CD4-positive, alpha-beta T cell (primary cell): ENCODE measurements around the gene LCE1E. TPM values are rescaled to one million over a fixed set of nuclear protein-coding genes. Genes with fewer than 3 reads are reported as not detected.

Experiments used
- ATAC-seq: fragments of 200-7000 bp; cut with Tn5 transposase; one replicate; pipeline ENCODE4 v1.10.0; 2022; ENCODE audit warnings: mild to moderate bottlenecking; ENCODE audit not compliant: poor library complexity
- CTCF ChIA-PET: fragments of 350-600 bp; sonication (Branson Sonifier 250); formaldehyde crosslinking; loops from one replicate; lab custom pipeline; 2021; ENCODE audit warnings: antibody characterized with exemption, inconsistent platforms; lab: Charles Lee
- POLR2A ChIA-PET: fragments of 350-600 bp; sonication (Branson Sonifier 250); formaldehyde crosslinking; loops from one replicate; lab custom pipeline; 2021; ENCODE audit warnings: antibody characterized with exemption, inconsistent platforms; lab: Charles Lee
- DNase-seq, 14 experiments: peaks; one replicate each; pipeline ENCODE4 v3.0.0-alpha.2; 2013 to 2020; ENCODE audit warnings: mixed read lengths in 2 of 14
- H3K27ac ChIP-seq, 2 donors: one replicate each; pipeline versions ENCODE4 v1.5.1 to v1.7.0; 2013; ENCODE audit warnings: low read length in 2 of 2, low read depth in 1 of 2, mild to moderate bottlenecking in 1 of 2
- H3K27me3 ChIP-seq, 2 experiments: 1 replicate in 1 of 2; 2 replicates in 1 of 2; pipeline versions ENCODE4 v1.6.1 to v1.7.0; 2013; ENCODE audit warnings: low read length in 2 of 2, control low read depth in 1 of 2, mild to moderate bottlenecking in 1 of 2, moderate library complexity in 1 of 2; ENCODE audit not compliant: insufficient read depth in 2 of 2, control insufficient read depth in 1 of 2
- H3K36me3 ChIP-seq: one replicate; pipeline ENCODE4 v1.6.1; 2013; ENCODE audit warnings: low read length, control low read depth; ENCODE audit not compliant: insufficient read depth
- H3K4me1 ChIP-seq: one replicate; pipeline ENCODE4 v1.6.1; 2013; ENCODE audit warnings: low read length, control low read depth; ENCODE audit not compliant: insufficient read depth
- H3K4me3 ChIP-seq: one replicate; pipeline ENCODE4 v1.5.1; 2013; ENCODE audit warnings: mild to moderate bottlenecking, low read length, moderate library complexity
- H3K9me3 ChIP-seq, 2 experiments: 1 replicate in 1 of 2; 2 replicates in 1 of 2; pipeline versions ENCODE4 v1.6.1 to v1.7.0; 2013; ENCODE audit warnings: low read length in 2 of 2, mild to moderate bottlenecking in 2 of 2, control low read depth in 1 of 2, moderate library complexity in 1 of 2; ENCODE audit not compliant: control insufficient read depth in 1 of 2, insufficient read depth in 1 of 2
- H3K27ac Mint-ChIP-seq: one replicate; pipeline ENCODE4 v1.8.0; 2020; ENCODE audit warnings: mixed read lengths
- H3K27me3 Mint-ChIP-seq: one replicate; pipeline ENCODE4 v1.8.0; 2021; ENCODE audit warnings: mixed read lengths
- H3K36me3 Mint-ChIP-seq: one replicate; pipeline ENCODE4 v1.8.0; 2021; ENCODE audit warnings: low read depth, mixed read lengths
- H3K4me1 Mint-ChIP-seq: one replicate; pipeline ENCODE4 v1.8.0; 2021; ENCODE audit warnings: low read depth, mixed read lengths
- H3K4me3 Mint-ChIP-seq: one replicate; pipeline ENCODE4 v1.8.0; 2020; ENCODE audit warnings: mild to moderate bottlenecking, mixed read lengths
- H3K9me3 Mint-ChIP-seq: one replicate; pipeline ENCODE4 v1.8.0; 2020; ENCODE audit warnings: mixed read lengths
- CTCF ChIP-seq: fragments of 200-600 bp; IDR thresholded peaks from one replicate; pipeline ENCODE4 v1.8.0; 2022; ENCODE audit warnings: antibody characterized with exemption, mild to moderate bottlenecking
- intact Hi-C, 2 experiments: fragments of 100-400 bp; cut with DNase I in 1 of 2; cut with micrococcal nuclease in 1 of 2; formaldehyde crosslinking; loops; one replicate each; pipeline versions ENCODE4 v1.15.1 to v1.9.0; 2023 to 2025; cut with DNase I, micrococcal nuclease
- total RNA-seq, 174 experiments: library from RNA in 2 of 174; stranded (reverse) in 2 of 174; gene quantifications; one replicate each; pipeline ENCODE4 v1.2.3 and lab custom pipeline; 2021 to 2026

LCE1E gene
- total RNA-seq, 2 experiments from 2014 or later = not detected

- Mint-ChIP-seq H3K36me3 (no peaks in the 10 kb centered on the region), H3K9me3 (no peaks in the 10 kb centered on the region), H3K27ac (no peak overlapping the region), H3K4me3 (no peak overlapping the region), H3K27me3 (peaks cover 70% of the 10 kb centered on the region), H3K4me1 (no peaks in the 10 kb centered on the region)
- Histone ChIP-seq H3K27ac (no peak overlapping the region), H3K27me3 (peaks cover 10 to 14% of the 10 kb centered on the region in 2 experiments), H3K36me3 (no peaks in the 10 kb centered on the region), H3K4me1 (no peaks in the 10 kb centered on the region), H3K4me3 (no peak overlapping the region), H3K9me3 (peaks cover 0 to 3% of the 10 kb centered on the region in 2 experiments)
- no peak for TF ChIP-seq CTCF
- CTCF ChIA-PET = no interaction called here
- intact Hi-C loops = no loop called here
- no peak for ATAC-seq
- DNase-seq = no peak
- POLR2A ChIA-PET = no interaction called here
Measured at GRCh38 chr1:152783095-152783494, 3.0 kb upstream of the LCE1E start.

DNA sequence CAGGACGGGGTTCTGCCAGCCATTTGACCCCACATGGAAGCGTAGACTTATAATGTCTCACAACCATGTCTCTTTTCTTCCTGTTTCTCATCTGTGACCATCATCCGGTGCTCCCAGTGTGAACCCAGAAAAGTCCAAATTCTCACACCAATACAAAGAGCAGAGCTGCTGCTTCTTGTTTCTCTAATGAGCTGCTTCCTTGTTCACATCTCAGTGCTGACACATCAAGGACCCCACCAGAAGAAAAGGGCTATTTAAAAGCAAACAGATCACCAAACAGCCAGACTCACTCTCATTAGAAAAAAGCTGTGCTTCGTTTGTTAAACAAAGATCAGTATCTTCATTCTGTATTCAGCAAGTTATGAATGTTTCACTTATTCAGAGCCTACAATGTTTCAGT, 9.6 kb downstream of the LCE1E start:
- DNase-seq = no peak
- no peak for ATAC-seq
- Histone ChIP-seq H3K36me3 (no peaks in the 10 kb centered on the region), H3K27me3 (peaks cover 0 to 4% of the 10 kb centered on the region in 2 experiments), H3K4me3 (no peak overlapping the region), H3K27ac (no peak overlapping the region), H3K9me3 (no peaks in the 10 kb centered on the region), H3K4me1 (no peaks in the 10 kb centered on the region)
- no peak overlapping the region for H3K4me3 Mint-ChIP-seq
- no peak for TF ChIP-seq CTCF
- intact Hi-C loops = no loop called here
- no peaks in the 10 kb centered on the region for H3K36me3 Mint-ChIP-seq
- ChIA-PET POLR2A (no interaction called here), CTCF (no interaction called here)
- peaks cover 34% of the 10 kb centered on the region for H3K27me3 Mint-ChIP-seq
- no peaks in the 10 kb centered on the region for H3K4me1 Mint-ChIP-seq
- H3K9me3 Mint-ChIP-seq = no peaks in the 10 kb centered on the region
- no peak overlapping the region for H3K27ac Mint-ChIP-seq

- no peak within 1 kb of the TSS for H3K27ac Mint-ChIP-seq
- CTCF ChIA-PET = no interaction called here
- peaks cover 42% of the 10 kb centered on the region for H3K27me3 Mint-ChIP-seq
- Histone ChIP-seq H3K9me3 (no peaks in the 10 kb centered on the region), H3K27ac (no peak within 1 kb of the TSS), H3K27me3 (peaks cover 0 to 4% of the 10 kb centered on the region in 2 experiments), H3K4me1 (no peaks in the 10 kb centered on the region), H3K4me3 (no peak within 1 kb of the TSS), H3K36me3 (no peaks in the 10 kb centered on the region)
- intact Hi-C loops = no loop called here
- no peak for DNase-seq
- H3K36me3 Mint-ChIP-seq = no peaks in the 10 kb centered on the region
- H3K4me3 Mint-ChIP-seq = no peak within 1 kb of the TSS
- TF ChIP-seq CTCF = no peak
- no peaks in the 10 kb centered on the region for H3K9me3 Mint-ChIP-seq
- POLR2A ChIA-PET = no interaction called here
- no peaks in the 10 kb centered on the region for H3K4me1 Mint-ChIP-seq
- no peak for ATAC-seq
Measured at GRCh38 chr1:152796421-152796820, 10.4 kb downstream of the LCE1E start, which contains the start of gene LCE1D. Gene LCE1D, plus strand, starts transcription at chr1:152796721. Its CDS starts 1,074 bp downstream, at chr1:152797795.
